GM20000 (cell line): ENCODE results near the gene PDIA3.
A peak's percentile ranks its signal among the peaks of the same experiment; 100 is the strongest.

ENCODE experiments used
- DNase-seq: peaks from one replicate; pipeline ENCODE4 v3.0.0; 2012; ENCODE audit warnings: low spot score
- TF ChIP-seq, protein P1 (sequence below): IDR thresholded peaks from 2 replicates; pipeline ENCODE4 v1.5.1; 2012; ENCODE audit warnings: mild to moderate bottlenecking, control low read depth; ENCODE audit errors: extremely low read depth, missing control alignments

The PDIA3 gene

DNA sequence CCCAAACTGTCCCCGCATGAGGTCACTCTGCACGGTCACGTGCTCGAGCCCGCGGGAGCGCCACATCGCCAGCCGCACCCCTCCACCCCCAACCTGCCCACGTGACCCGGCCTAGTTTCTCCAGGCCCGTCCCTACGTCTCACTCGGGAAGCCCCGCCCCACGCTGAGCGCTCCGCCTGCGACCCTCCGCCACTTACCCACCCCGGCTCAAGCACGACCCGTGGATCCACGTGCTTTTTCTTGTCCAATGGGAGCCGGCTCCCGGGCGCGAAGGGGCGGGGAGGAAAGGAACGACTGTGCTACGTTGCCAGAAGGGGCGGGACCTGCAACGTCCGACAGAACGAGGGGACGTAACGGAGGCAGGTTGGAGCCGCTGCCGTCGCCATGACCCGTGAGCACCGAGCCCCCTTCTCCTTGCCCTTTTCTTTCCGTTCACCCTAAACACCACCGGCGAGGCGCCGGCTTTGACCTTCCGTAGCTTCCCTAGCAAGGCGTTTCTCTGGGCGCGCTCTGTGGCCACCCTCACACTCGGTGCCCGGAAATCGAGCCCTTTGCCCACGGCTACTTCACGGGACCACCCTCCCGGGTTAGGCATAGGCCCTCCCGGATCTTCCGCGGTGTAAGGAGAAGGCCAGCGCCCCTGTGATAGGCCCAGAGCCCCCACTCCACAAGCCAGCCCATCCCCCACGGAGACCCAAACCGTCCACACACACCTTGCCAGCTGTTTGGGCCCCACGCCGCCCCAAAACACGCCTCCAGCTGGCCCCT, 45.9 kb downstream of the PDIA3 start, which contains the start of gene SERF2:
SERF2 (plus strand) TSS at position 328 of the 768 bp plus-strand sequence; CDS start at position 385, 57 bp downstream.
- DNase-seq = peak; percentile 94
- TF ChIP-seq, protein P1, sequence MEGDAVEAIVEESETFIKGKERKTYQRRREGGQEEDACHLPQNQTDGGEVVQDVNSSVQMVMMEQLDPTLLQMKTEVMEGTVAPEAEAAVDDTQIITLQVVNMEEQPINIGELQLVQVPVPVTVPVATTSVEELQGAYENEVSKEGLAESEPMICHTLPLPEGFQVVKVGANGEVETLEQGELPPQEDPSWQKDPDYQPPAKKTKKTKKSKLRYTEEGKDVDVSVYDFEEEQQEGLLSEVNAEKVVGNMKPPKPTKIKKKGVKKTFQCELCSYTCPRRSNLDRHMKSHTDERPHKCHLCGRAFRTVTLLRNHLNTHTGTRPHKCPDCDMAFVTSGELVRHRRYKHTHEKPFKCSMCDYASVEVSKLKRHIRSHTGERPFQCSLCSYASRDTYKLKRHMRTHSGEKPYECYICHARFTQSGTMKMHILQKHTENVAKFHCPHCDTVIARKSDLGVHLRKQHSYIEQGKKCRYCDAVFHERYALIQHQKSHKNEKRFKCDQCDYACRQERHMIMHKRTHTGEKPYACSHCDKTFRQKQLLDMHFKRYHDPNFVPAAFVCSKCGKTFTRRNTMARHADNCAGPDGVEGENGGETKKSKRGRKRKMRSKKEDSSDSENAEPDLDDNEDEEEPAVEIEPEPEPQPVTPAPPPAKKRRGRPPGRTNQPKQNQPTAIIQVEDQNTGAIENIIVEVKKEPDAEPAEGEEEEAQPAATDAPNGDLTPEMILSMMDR = no peak

DNA sequence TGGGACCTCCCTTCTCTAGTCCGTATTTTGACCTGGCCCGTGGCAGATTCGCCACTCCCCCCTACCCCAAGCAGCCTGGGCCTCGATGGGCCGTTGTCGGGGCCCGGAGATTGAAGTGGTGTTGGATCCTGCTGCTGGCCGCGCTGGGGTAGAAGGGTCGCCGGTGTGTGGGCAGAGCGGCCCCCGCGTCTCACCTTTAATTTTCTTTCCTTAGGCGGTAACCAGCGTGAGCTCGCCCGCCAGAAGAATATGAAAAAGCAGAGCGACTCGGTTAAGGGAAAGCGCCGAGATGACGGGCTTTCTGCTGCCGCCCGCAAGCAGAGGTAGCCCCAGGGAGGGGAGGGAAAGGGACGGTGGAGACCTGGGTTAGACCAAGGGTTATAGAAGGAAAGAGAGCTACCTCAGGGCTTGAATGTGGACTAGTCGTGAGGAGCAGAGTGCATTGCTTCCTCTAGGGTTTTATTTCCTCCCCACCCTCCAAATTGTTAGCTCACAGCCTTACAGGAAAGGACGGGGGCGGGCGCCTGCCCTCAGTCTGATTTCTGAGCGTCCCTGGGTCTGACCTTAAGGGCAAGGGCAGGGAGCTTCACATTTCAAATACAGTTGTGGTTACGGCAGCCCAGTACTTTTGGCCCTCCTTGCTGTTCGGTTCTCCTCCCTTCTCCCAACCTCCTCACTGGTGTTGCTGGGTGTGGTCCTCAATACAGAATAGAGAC, 46.7 kb downstream of the PDIA3 start:
- TF ChIP-seq, protein P1 = no peak
- no peak for DNase-seq

DNA sequence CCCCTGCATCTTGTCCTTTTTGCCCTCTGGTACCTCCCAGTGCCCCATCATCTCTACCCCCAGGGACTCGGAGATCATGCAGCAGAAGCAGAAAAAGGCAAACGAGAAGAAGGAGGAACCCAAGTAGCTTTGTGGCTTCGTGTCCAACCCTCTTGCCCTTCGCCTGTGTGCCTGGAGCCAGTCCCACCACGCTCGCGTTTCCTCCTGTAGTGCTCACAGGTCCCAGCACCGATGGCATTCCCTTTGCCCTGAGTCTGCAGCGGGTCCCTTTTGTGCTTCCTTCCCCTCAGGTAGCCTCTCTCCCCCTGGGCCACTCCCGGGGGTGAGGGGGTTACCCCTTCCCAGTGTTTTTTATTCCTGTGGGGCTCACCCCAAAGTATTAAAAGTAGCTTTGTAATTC, 47.4 kb downstream of the PDIA3 start:
- no peak for DNase-seq
- TF ChIP-seq, protein P1 = no peak

DNA sequence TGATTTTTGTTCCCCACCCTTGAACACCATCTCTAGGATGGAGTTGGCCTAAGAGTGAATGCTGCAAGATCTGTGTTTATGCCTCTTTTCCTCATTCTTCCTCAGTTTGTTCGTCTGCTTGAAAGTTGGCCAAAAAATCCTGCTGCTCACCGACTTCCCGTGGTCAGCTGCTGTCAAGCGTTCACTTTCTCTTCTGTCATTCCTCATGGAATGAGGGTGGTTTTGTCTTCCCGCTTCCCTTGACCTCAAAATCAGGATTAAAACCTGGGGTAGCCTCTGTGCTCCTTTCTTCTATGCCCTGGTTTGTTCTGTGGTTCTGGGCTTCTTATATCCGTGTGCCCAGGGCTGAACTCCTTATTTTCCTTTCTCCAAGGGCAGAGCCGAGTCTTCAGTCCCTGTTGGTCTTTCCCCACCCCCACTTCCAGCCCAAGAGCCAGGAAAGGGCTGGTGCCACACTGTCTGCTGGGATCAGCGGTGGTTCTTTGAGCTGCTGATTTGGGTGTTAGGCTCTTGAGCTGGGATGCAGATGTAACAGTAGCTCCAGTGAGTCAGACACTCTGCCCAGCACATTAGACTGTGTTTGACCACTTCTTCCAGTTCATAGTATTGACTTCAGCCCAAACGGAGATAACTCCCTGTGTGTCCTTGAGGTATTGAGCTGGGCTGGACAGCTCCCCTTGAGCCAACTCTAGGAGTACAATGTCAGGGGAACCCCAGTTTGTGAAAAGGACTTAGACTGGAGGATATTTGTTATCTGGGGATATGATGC, 48.2 kb downstream of the PDIA3 start:
- TF ChIP-seq, protein P1 = no peak
- no peak for DNase-seq

DNA sequence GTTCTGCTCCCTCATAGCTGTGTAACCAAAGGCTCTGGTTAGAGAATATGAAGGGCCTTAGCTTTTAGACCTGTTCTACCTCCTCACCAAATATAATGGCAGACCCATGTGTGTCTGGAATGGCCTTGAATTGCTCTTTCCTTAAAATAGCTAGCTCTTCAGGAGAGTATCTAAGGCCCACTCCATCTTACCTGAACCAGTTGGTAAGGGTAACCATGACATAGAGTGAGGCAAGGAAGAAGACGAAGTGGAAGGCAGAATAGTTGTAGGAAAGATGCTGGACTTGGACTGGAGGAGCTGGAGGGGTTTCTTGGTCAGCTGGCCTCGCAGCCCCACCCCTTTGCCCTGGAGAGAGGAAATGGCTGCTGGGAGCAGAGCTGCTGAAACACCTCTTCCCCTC, 49.0 kb downstream of the PDIA3 start:
- DNase-seq = no peak
- TF ChIP-seq, protein P1 = no peak

DNA sequence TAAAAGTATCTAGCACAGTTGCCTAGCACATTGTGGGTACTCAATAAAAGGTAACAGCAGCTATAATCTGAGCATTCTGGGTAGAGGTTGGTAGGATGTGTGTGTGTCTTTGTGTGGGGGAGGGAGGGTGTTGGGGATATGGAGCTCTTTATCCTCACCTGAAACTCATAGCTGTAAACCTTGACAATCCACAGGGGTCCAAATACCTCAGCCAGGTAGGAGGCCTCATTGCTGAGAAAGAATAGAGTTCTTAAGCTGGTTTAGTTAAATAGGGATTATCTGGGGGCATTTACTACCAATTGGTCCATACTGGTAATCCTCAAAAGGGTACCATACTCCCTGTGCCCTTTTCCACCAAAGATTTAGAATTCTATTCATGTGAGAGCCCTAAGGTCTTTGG, 49.8 kb downstream of the PDIA3 start:
- DNase-seq = no peak
- TF ChIP-seq, protein P1 = no peak
